Dermis microvascular lymphatic vessel endothelial cell (primary cell): Measurements from ENCODE around the gene CCDC172. TPM values are rescaled to one million over a fixed set of nuclear protein-coding genes. Genes with fewer than 3 reads are reported as not detected.
"Not testable (repeated sequence)": the region's sequence is repeated elsewhere in the genome, so short reads cannot be mapped to it uniquely, and the experiment has no call there.

Source experiments
- DNase-seq, 2 donors: peaks; one replicate each; pipeline versions ENCODE4 v3.0.0 to v3.0.0-alpha.2; 2010; ENCODE audit warnings: low read depth in 2 of 2
- total RNA-seq: library from RNA; depleted of rRNA; stranded (reverse); fragments of >200 nt; gene quantifications from 2 replicates; pipeline ENCODE4 v1.2.1, GENCODE V29; 2014

CCDC172 gene
- total RNA-seq, 1 donor from 2014 or later = not detected

GRCh38 chr10:116331815-116332214 lies 7.6 kb downstream of the CCDC172 start:
- DNase-seq = no peak

GRCh38 chr10:116336866-116337265 lies 12.6 kb downstream of the CCDC172 start:
- no peak for DNase-seq

DNA sequence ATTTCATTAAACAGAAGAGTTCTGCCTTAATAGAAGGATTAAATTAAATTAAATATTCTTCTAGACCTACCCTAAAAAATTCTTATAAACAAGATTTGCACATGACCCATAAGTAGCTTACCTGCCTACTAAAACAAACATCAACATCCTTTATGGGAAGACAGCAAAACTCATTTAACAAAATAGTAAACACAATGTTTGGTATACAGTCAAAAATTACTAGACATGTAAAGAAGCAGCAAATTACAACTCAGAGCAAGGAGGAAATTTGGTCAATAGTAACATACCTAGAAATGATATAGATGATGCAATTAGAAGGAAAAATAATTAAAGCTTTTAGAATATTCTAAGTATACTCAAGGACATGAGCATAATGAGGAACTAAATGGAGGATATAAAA lies 27.9 kb downstream of the CCDC172 start:
- no peak for DNase-seq

GRCh38 chr10:116353817-116354216 lies 29.6 kb downstream of the CCDC172 start:
- no peak for DNase-seq

DNA sequence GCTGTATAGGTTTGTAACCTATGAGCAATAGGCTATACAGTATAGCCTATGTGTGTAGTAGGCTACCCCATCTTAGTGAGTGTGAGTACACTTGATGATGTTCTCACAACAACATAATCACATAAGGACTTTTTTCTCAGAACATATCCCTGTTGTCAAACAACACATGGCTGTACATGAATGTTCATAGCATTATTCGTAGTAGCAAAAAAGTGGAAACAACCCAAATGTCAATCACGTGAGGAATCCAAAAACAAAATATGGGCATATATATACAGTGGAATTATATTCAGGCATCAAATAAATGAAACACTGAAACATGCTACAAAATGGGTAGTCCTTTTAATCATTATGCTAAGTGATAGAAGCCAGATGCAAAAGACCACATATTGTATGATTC lies 31.1 kb downstream of the CCDC172 start:
- DNase-seq = no peak

DNA sequence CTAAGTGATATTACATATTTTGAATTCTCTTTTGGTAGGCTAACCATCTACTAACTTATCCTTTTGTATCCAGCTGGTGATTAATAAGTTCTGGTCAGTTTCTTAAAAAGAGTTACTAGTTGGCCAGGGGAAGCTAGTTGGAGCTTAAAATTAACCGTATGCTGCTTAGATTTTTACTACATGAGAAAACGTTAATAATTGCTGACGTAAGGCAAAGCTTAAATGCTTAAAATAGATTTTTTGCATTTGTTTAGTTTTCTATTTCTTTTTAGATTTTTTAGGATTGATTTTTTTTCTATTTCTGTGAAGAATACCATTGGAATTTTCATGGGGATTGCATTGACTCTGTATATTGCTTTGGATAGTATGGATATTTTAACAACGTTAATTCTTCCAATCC lies 32.6 kb downstream of the CCDC172 start:
- DNase-seq = no peak

DNA sequence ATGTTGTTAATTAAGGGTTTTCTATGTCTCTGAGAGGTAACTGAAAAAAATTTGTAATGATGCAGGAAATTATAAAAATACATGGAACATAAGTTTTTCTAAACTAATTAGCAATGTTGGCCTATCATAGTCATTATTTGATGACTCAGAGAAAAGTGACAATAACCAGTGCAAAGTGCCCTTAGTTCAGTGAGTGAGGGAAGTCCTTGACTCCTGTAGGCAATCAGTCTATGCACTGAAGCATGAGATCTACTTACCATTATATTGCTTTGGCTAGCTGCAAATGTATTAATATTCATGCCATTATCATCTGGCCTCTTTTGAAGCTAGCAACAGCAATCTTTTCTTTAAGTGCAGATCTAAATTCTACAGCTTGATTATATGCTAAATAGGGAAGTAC lies 40.6 kb downstream of the CCDC172 start:
- DNase-seq = no peak

GRCh38 chr10:116371737-116372136 lies 47.5 kb downstream of the CCDC172 start:
- no peak for DNase-seq

DNA sequence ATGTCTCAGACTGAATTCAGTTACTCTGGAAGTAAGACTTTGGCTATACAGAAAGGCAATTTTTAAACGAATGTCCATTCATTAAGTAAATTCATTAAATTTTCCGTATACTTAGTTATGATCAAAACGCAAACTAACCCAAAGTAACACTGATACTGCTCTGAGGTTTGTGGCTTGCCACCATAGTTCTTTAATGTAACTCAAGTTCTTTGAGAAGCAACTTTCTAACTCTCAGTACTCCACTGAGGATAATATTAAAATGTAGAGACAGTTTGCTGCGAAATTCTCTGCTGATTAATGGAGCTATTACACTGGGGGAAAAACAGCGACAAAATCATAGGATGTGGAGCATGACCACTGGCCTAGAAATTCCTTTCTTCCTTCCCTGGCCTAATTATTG lies 58.0 kb downstream of the CCDC172 start:
- no peak for DNase-seq

DNA sequence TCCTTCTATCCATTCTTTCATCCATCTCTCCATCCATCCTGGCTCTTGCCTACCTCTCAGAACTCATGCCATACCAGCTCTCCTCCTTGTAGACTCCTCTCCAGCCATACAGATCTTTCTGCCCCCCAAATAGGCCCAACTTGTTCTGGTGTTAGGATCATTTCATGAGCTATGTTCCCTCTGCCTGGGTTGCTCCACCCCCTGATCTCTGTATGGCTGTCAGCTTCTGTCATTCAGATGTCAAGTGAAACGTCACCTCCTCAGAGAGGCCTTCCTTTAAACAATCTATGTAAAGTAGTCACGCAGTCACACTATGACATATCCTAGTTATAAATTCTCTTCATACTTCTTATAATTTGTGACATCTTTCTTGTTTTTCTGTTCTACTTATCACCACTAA lies 61.1 kb downstream of the CCDC172 start:
- no peak for DNase-seq

GRCh38 chr10:116385994-116386809 lies 62.0 kb downstream of the CCDC172 start:
- DNase-seq = peak; percentile 23 to 43

GRCh38 chr10:116393246-116393831 lies 69.1 kb downstream of the CCDC172 start:
- not testable (repeated sequence) for DNase-seq

GRCh38 chr10:116395223-116395985 lies 71.2 kb downstream of the CCDC172 start:
- no peak for DNase-seq

DNA sequence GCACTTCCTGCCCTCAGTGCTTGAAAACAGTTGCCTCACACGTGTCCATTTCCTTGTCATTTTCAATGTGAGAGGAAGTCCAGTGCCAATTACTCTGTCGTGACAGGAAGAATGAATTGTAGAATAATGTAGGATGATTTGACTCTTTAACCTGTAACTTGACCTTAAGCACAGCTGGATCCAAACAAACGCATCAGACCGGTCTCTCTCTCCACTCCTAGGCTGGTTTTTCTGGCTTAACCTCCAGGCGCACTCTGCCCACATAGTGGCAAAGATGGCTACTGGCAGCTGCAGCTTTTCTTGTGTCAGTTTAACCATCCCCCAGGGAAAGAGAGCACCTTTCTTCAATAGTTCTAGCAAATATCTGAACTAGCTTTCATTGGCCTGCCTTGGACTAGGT lies 74.0 kb downstream of the CCDC172 start:
- no peak for DNase-seq

DNA sequence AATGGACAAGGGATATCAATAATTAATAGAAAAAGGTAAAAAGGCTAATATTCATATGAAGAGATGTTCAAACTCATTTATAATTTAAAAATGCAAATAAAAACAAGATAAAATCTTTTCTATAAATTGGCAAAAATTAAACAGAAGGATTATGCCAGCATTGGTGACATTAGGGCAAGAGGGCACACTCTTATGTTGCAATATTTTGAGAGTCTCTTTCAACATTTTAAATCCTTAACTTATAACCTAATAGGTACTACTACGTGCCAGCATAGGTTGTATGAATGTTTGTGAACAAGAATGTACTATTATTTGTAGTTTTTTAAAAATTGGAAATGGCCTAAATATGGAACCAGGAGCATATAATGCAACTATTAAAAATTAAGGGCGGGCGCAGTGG lies 78.6 kb downstream of the CCDC172 start:
- DNase-seq = no peak

- DNase-seq = no peak
These were observed 79.5 kb downstream of the CCDC172 start for GRCh38 chr10:116403740-116404250.

DNA sequence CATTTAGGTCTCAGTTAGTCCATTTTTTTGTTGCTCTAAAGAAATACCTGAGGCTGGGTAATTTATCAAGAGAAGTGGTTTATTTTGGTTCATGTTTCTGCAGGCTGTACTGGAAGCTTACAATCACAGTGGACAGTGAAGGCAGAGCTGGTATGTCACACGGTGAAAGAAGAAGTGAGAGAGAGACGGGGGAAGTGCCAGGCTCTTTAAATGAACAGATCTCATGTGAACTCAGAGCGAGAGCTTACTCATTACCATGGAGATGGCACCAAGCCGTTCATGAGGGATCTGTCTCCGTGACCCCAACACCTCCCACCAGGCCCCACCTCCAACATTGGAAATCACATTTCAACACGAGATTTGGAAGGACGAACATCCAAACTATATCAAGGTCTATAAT lies 84.5 kb downstream of the CCDC172 start:
- no peak for DNase-seq

GRCh38 chr10:116410351-116410750 lies 86.1 kb downstream of the CCDC172 start:
- DNase-seq = no peak

DNA sequence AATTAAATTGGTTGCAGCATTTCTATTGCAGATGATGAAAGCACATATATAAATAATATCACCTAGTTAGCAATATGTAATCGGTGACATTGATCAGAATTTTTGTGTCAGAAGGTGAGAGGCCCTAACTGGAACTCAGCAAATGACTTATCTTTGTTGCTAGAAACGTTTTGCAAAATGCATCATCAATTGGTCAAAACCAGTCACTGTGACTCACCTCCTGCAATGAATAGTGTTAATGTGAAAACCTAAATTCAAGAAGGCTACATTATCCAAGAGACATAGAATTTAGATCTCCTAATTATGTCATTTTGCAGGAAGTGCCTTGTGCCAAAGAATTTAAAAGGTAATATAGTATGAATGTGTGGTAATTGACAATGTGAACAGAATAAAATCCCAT lies 93.6 kb downstream of the CCDC172 start:
- DNase-seq = no peak

DNA sequence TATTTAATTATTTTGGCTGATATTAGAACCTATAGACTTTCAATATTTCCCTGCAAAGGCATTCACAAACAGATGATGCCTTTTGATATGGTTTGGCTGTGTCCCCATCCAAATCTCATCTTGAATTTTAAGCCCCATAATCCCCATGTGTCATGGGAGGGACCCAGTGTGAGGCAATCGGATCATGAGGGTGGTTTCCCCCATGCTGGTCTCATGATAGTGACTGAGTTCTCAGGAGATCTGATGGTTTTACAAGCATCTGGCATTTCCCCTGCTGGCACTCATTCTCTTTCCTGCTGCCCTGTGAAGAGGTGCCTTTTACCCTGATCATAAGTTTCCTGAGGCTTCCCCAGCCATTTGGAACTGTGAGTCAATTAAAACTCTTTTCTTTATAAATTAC lies 94.1 kb downstream of the CCDC172 start:
- no peak for DNase-seq

GRCh38 chr10:116421815-116422214 lies 97.6 kb downstream of the CCDC172 start:
- no peak for DNase-seq

DNA sequence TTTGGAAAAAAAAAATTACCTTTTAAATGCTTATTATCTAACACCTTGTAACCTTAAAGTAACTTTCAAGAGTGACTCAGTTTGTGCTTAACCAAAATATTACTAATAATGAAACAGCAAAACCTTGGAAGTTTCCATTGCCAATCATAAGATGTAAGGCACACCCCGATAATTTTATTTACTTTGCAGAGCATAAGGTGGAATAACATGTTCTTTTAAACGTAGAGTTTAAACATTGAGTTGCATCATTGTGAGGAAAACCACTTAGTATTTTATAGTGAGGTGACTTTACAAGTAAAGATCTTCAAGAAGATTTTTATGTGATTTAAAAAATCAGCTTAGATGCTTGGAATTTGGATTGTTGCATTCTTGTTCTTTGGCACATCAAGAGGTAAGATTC lies 103.4 kb downstream of the CCDC172 start, which contains the start of gene PNLIPRP3:
TSS of gene PNLIPRP3 (plus strand) at position 177 of the 400 bp plus-strand sequence. CDS start at position 343, 166 bp downstream.
- DNase-seq = no peak
